Peyer's patch (tissue), 4 donors: ENCODE results near the gene MYOF. TPM values are rescaled to one million over a fixed set of nuclear protein-coding genes. Genes with fewer than 3 reads are reported as not detected.
A peak's percentile ranks its signal among the peaks of the same experiment; 100 is the strongest.
"Not testable (repeated sequence)": the region's sequence is repeated elsewhere in the genome, so short reads cannot be mapped to it uniquely, and the experiment has no call there.

Source experiments
- DNase-seq, 3 donors: peaks; one replicate each; pipeline ENCODE4 v3.0.0-alpha.2; 2017 to 2019
- H3K27ac ChIP-seq, 4 donors: fragments of 200-600 bp; sonication (generic); one replicate each; pipeline ENCODE4 v1.5.1; 2016 to 2019
- H3K27me3 ChIP-seq, 2 donors: fragments of 200-600 bp; sonication (generic); one replicate each; pipeline ENCODE4 v1.5.1; 2019
- H3K36me3 ChIP-seq, 3 donors: fragments of 200-600 bp; sonication (generic); one replicate each; pipeline ENCODE4 v1.5.1; 2016 to 2019
- H3K4me1 ChIP-seq, 4 donors: fragments of 200-600 bp; sonication (generic); one replicate each; pipeline ENCODE4 v1.5.1; 2016 to 2019
- H3K4me3 ChIP-seq, 4 donors: fragments of 200-600 bp; sonication (generic); 1 replicate in 3 of 4; 2 replicates in 1 of 4; pipeline ENCODE4 v1.5.1; 2016 to 2019; ENCODE audit warnings: mild to moderate bottlenecking in 1 of 4
- H3K9me3 ChIP-seq, 4 donors: fragments of 200-600 bp; sonication (generic); one replicate each; pipeline ENCODE4 v1.5.1; 2016 to 2019; ENCODE audit warnings: mild to moderate bottlenecking in 1 of 4
- CTCF ChIP-seq, 6 experiments: fragments of 450-650 bp in 4 of 6; fragments of 200-600 bp in 2 of 6; sonication (generic) in 1 of 6; IDR thresholded peaks; one replicate each; pipeline ENCODE4 v1.5.1; 2017 to 2019; ENCODE audit warnings: antibody characterized with exemption in 6 of 6, mild to moderate bottlenecking in 3 of 6, moderate library complexity in 1 of 6
- POLR2A ChIP-seq, 2 donors: fragments of 450-650 bp; IDR thresholded peaks; one replicate each; pipeline ENCODE4 v1.5.1; 2017; ENCODE audit warnings: antibody characterized with exemption in 2 of 2, mild to moderate bottlenecking in 2 of 2, moderate library complexity in 2 of 2
- total RNA-seq, 4 donors: library from RNA; depleted of rRNA; stranded (reverse); fragments of >200 nt; gene quantifications; one replicate each; pipeline ENCODE4 v1.1.0, GENCODE V29; 2016

The MYOF gene
- total RNA-seq, 4 donors from 2014 or later = 15.1 to 52.8 (median 24.4) TPM

GRCh38 chr10:93367664-93368063, 114.5 kb downstream of the MYOF start:
- Histone ChIP-seq H3K36me3 (peaks cover 0 to 15% (median 0%) of the 10 kb centered on the region in 3 donors), H3K4me3 (no peak overlapping the region), H3K4me1 (no peaks in the 10 kb centered on the region), H3K27ac (no peak overlapping the region), H3K9me3 (no peaks in the 10 kb centered on the region), H3K27me3 (no peaks in the 10 kb centered on the region)
- TF ChIP-seq POLR2A (IDR thresholded peaks at IDR 0.05) (no peak), CTCF (IDR thresholded peaks at IDR 0.05) (no peak)
- DNase-seq = no peak

GRCh38 chr10:93364966-93365365, 117.2 kb downstream of the MYOF start:
- DNase-seq = no peak
- Histone ChIP-seq H3K9me3 (no peaks in the 10 kb centered on the region), H3K4me3 (no peak overlapping the region), H3K27me3 (no peaks in the 10 kb centered on the region), H3K36me3 (peaks cover 0 to 26% (median 0%) of the 10 kb centered on the region in 3 donors), H3K4me1 (no peaks in the 10 kb centered on the region), H3K27ac (no peak overlapping the region)
- TF ChIP-seq POLR2A (IDR thresholded peaks at IDR 0.05) = no peak
- TF ChIP-seq CTCF (IDR thresholded peaks at IDR 0.05) = no peak

GRCh38 chr10:93363891-93364648, 118.1 kb downstream of the MYOF start:
- Histone ChIP-seq H3K9me3 (no peaks in the 10 kb centered on the region), H3K27ac (no peak overlapping the region), H3K4me1 (no peaks in the 10 kb centered on the region), H3K4me3 (no peak overlapping the region), H3K27me3 (no peaks in the 10 kb centered on the region), H3K36me3 (peaks cover 0 to 35% (median 0%) of the 10 kb centered on the region in 3 donors)
- TF ChIP-seq POLR2A (IDR thresholded peaks at IDR 0.05) (no peak), CTCF (IDR thresholded peaks at IDR 0.05) (no peak)
- DNase-seq = no peak

GRCh38 chr10:93358398-93358797, 123.7 kb downstream of the MYOF start:
- H3K4me3 ChIP-seq, H3K27me3 ChIP-seq, DNase-seq, H3K27ac ChIP-seq, H3K4me1 ChIP-seq, H3K9me3 ChIP-seq: not testable (repeated sequence)
- peaks cover 0 to 65% (median 0%) of the 10 kb centered on the region in 3 donors for H3K36me3 ChIP-seq

- H3K27me3 ChIP-seq = no peaks in the 10 kb centered on the region
- peaks cover 0 to 65% (median 0%) of the 10 kb centered on the region in 3 donors for H3K36me3 ChIP-seq
- DNase-seq = no peak
- no peaks in the 10 kb centered on the region for H3K4me1 ChIP-seq
- H3K9me3 ChIP-seq = no peaks in the 10 kb centered on the region
- no peak overlapping the region for H3K27ac ChIP-seq
- no peak for TF ChIP-seq POLR2A (IDR thresholded peaks at IDR 0.05)
- peak in 5 of 6 experiments; percentile 6 to 60 (median 52) for TF ChIP-seq CTCF (IDR thresholded peaks at IDR 0.05)
- H3K4me3 ChIP-seq = no peak overlapping the region
These were observed 124.5 kb downstream of the MYOF start for GRCh38 chr10:93357680-93358079.

DNA sequence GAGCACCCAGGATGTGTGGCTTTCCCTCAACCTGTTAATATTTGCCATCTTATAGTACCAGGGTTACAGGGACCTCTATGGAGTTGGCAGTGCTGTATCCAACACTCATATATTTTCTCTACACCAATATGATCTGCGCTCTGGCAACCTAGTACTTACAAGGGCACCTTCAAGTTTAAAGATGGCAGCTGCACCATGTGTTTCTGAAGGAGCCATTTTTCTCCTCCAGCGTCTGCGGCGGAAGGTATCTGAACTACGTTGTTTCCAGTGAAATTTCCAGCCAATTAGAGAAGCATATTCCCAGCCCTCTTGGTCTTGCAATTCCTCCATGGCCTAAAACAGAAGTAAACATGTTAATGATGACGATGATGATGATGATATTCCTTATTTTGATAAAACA, 125.6 kb downstream of the MYOF start:
- H3K9me3 ChIP-seq = no peaks in the 10 kb centered on the region
- no peak for DNase-seq
- no peak overlapping the region for H3K4me3 ChIP-seq
- H3K27ac ChIP-seq = no peak overlapping the region
- no peaks in the 10 kb centered on the region for H3K4me1 ChIP-seq
- no peak for TF ChIP-seq CTCF (IDR thresholded peaks at IDR 0.05)
- no peak for TF ChIP-seq POLR2A (IDR thresholded peaks at IDR 0.05)
- peaks cover 0 to 72% (median 0%) of the 10 kb centered on the region in 3 donors for H3K36me3 ChIP-seq
- no peaks in the 10 kb centered on the region for H3K27me3 ChIP-seq
